ENCODE measurements around the gene ALK. TPM values are rescaled to one million over a fixed set of nuclear protein-coding genes. Genes with fewer than 3 reads are reported as not detected.

Gene ALK
- total RNA-seq, 1 experiment from 2014 or later: not detected

GRCh38 chr2:29659178-29659577 lies 262.2 kb downstream of the ALK start:
- Histone ChIP-seq H2AFZ (ENCODE audit: low read length) (no peak overlapping the region), H4K91ac (ENCODE audit: insufficient read length, low read depth, low read length) (no peak overlapping the region), H3K9ac (ENCODE audit: extremely low read depth, insufficient read length, low read length) (no peak overlapping the region), H2BK12ac (ENCODE audit: insufficient read length, low read depth, low read length) (no peak overlapping the region), H3K4ac (ENCODE audit: low read depth, low read length) (no peak overlapping the region), H2BK120ac (ENCODE audit: low read depth, low read length, poor library complexity, severe bottlenecking) (no peak overlapping the region), H2BK20ac (ENCODE audit: low read depth, low read length, poor library complexity, severe bottlenecking) (no peak overlapping the region), H3K4me1 (ENCODE audit: insufficient read depth, low read length) (no peaks in the 10 kb centered on the region), H4K5ac (ENCODE audit: insufficient read length, low read depth, low read length) (no peak overlapping the region), H3K23ac (ENCODE audit: insufficient read length, low read depth, low read length) (no peak overlapping the region), H3K23me2 (ENCODE audit: insufficient read length, low read depth, low read length, poor library complexity, severe bottlenecking) (no peaks in the 10 kb centered on the region), H3K27me3 (ENCODE audit: insufficient read depth, low read length) (no peaks in the 10 kb centered on the region), H3K79me2 (ENCODE audit: insufficient read depth, low read length) (no peaks in the 10 kb centered on the region), H2AK5ac (ENCODE audit: insufficient read length, low read length) (no peak overlapping the region), H3K18ac (ENCODE audit: insufficient read length, low read depth, low read length) (no peak overlapping the region), H4K20me1 (ENCODE audit: control insufficient read depth, insufficient read depth, insufficient read length) (no peaks in the 10 kb centered on the region), H3K79me1 (ENCODE audit: insufficient read depth, low read depth, low read length, poor library complexity, severe bottlenecking) (no peaks in the 10 kb centered on the region), H3K14ac (ENCODE audit: insufficient read depth, low read length) (no peak overlapping the region), H3K27ac (ENCODE audit: insufficient read length, low read depth, low read length) (no peak overlapping the region), H3T11ph (ENCODE audit: low read length) (no peak overlapping the region), H3K9me3 (ENCODE audit: control insufficient read depth, low read depth, low read length) (no peaks in the 10 kb centered on the region), H2BK5ac (ENCODE audit: insufficient read length, low read length) (no peak overlapping the region), H3K4me2 (ENCODE audit: insufficient read depth, insufficient read length, low read length) (no peak overlapping the region), H4K8ac (replicated peaks; ENCODE audit: insufficient read length, low read depth, low read length) (no peak overlapping the region), H3K56ac (ENCODE audit: insufficient read length, low read depth, low read length) (no peak overlapping the region), H2BK15ac (ENCODE audit: low read depth, low read length) (no peak overlapping the region)
- WGBS (ENCODE audit: extremely low coverage, insufficient read length, low lambda C conversion rate): no CpG with 5 or more reads among the region's 2 CpGs
- no peaks in the 10 kb centered on the region for H3K9me3 Mint-ChIP-seq
- no peak for TF ChIP-seq CTCF (conservative IDR thresholded peaks at IDR 0.05)
- H3K36me3 Mint-ChIP-seq (ENCODE audit: insufficient read depth in 1 of 3, low read depth in 3 of 3): no peaks in the 10 kb centered on the region
- no peak overlapping the region for H3K27ac Mint-ChIP-seq
- H3K27me3 Mint-ChIP-seq (ENCODE audit: low read depth): no peaks in the 10 kb centered on the region; the same call in none of the 2 replicates
- H3K4me3 Mint-ChIP-seq: no peak overlapping the region
- DNase-seq: no peak
- H3K4me1 Mint-ChIP-seq: no peaks in the 10 kb centered on the region
